ENCODE data around the gene GIGYF2.
A peak's percentile ranks its signal among the peaks of the same experiment; 100 is the strongest.
"Not testable (repeated sequence)": the region's sequence is repeated elsewhere in the genome, so short reads cannot be mapped to it uniquely, and the experiment has no call there.

The GIGYF2 gene

GRCh38 chr2:232846055-232846454, 148.9 kb downstream of the GIGYF2 start:
- in situ Hi-C loops (cut with HindIII; ENCODE audit: low sequenced_read_pairs): no loop called here
- H3K4me3 ChIP-seq (ENCODE audit: low read depth, low read length): no peak overlapping the region
- DNase-seq (ENCODE audit: low read depth, low spot score): no peak
- TF ChIP-seq, protein P1, sequence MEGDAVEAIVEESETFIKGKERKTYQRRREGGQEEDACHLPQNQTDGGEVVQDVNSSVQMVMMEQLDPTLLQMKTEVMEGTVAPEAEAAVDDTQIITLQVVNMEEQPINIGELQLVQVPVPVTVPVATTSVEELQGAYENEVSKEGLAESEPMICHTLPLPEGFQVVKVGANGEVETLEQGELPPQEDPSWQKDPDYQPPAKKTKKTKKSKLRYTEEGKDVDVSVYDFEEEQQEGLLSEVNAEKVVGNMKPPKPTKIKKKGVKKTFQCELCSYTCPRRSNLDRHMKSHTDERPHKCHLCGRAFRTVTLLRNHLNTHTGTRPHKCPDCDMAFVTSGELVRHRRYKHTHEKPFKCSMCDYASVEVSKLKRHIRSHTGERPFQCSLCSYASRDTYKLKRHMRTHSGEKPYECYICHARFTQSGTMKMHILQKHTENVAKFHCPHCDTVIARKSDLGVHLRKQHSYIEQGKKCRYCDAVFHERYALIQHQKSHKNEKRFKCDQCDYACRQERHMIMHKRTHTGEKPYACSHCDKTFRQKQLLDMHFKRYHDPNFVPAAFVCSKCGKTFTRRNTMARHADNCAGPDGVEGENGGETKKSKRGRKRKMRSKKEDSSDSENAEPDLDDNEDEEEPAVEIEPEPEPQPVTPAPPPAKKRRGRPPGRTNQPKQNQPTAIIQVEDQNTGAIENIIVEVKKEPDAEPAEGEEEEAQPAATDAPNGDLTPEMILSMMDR (IDR thresholded peaks at IDR 0.05; ENCODE audit: low read depth, low read length): no peak

GRCh38 chr2:232850039-232850438, 152.9 kb downstream of the GIGYF2 start:
- H3K4me3 ChIP-seq (ENCODE audit: low read depth, low read length): no peak overlapping the region
- no peak for DNase-seq (ENCODE audit: low read depth, low spot score)
- TF ChIP-seq, protein P1 (IDR thresholded peaks at IDR 0.05; ENCODE audit: low read depth, low read length): no peak
- in situ Hi-C loops (cut with HindIII; ENCODE audit: low sequenced_read_pairs): no loop called here

DNA sequence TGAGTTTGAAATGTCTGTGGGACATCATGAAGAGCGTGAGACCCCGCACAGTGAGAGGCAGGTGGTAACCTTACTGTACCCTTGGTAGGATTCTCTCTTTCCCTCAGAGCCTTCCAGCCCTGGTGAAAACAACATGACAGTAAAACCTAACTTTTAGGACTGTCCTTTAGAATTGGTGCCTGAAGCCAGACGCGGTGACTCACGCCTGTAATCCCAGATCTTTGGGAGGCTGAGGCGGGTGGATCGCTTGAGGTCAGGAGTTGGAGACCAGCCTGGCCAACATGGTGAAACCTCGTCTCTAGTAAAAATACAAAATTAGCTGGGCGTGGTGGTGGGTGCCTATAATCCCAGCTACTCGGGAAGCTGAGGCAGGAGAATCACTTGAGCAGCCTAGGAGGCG, 154.9 kb downstream of the GIGYF2 start:
- in situ Hi-C loops (cut with HindIII; ENCODE audit: low sequenced_read_pairs); DNase-seq (ENCODE audit: low read depth, low spot score); H3K4me3 ChIP-seq (ENCODE audit: low read depth, low read length): not testable (repeated sequence)

- no peak for DNase-seq (ENCODE audit: low read depth, low spot score)
- in situ Hi-C loops (cut with HindIII; ENCODE audit: low sequenced_read_pairs): no loop called here
- TF ChIP-seq, protein P1 (IDR thresholded peaks at IDR 0.05; ENCODE audit: low read depth, low read length): no peak
Observed at GRCh38 chr2:232852676-232853075, 155.5 kb downstream of the GIGYF2 start.

GRCh38 chr2:232854082-232854481, 157.0 kb downstream of the GIGYF2 start:
- DNase-seq (ENCODE audit: low read depth, low spot score): peak; percentile 74
- H3K4me3 ChIP-seq (ENCODE audit: low read depth, low read length): no peak overlapping the region
- in situ Hi-C loops (cut with HindIII; ENCODE audit: low sequenced_read_pairs): no loop called here
- TF ChIP-seq, protein P1 (IDR thresholded peaks at IDR 0.05; ENCODE audit: low read depth, low read length): no peak

More at GRCh38 chr2:232852676-232853075, 155.5 kb downstream of the GIGYF2 start:
- no peak overlapping the region for H3K4me3 ChIP-seq (ENCODE audit: low read depth, low read length)

GRCh38 chr2:232857158-232857563, 160.0 kb downstream of the GIGYF2 start:
- DNase-seq (ENCODE audit: low read depth, low spot score): no peak
- in situ Hi-C loops (cut with HindIII; ENCODE audit: low sequenced_read_pairs): no loop called here
- TF ChIP-seq, protein P1 (IDR thresholded peaks at IDR 0.05; ENCODE audit: low read depth, low read length): no peak
- H3K4me3 ChIP-seq (ENCODE audit: low read depth, low read length): no peak overlapping the region

DNA sequence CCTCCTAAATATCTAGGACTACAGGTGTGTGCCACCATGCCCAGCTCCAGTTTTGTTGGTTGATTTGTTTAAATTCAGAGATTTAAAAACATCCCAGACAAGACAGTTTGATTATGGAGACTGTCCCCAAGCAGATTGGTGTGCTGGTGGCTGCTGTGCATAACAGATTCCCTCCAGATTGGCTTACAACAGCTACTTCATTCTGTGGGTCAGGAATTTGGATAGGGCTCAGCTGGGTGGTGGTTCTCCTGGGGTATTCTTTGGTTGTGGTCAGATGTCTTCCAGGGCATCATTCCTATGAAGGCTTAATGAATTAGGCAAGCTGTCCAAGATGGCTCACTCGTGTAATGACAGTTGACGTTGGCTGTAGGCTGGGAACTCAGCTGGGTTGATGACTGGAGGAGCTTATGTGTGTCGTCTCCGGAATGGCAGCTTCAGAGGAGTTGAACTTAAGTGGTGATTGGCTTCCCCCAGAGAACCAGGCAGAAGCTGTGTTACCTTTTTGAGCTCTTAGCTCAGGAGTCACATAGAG, 162.3 kb downstream of the GIGYF2 start:
- in situ Hi-C loops (cut with HindIII; ENCODE audit: low sequenced_read_pairs): no loop called here
- H3K4me3 ChIP-seq (ENCODE audit: low read depth, low read length): no peak overlapping the region
- TF ChIP-seq, protein P1 (IDR thresholded peaks at IDR 0.05; ENCODE audit: low read depth, low read length): no peak
- no peak for DNase-seq (ENCODE audit: low read depth, low spot score)
